NCI-H1694 (cell line): ENCODE results near the gene CIRBP.
"Not testable (repeated sequence)": the region's sequence is repeated elsewhere in the genome, so short reads cannot be mapped to it uniquely, and the experiment has no call there.

Experiments used
- DNase-seq: peaks from one replicate; lab custom pipeline; 2025; lab: John Stamatoyannopoulos, UW

The CIRBP gene

GRCh38 chr19:1244693-1245451, 24.3 kb upstream of the CIRBP start:
- no peak for DNase-seq

GRCh38 chr19:1245494-1246264, 23.5 kb upstream of the CIRBP start:
- DNase-seq, result no peak

- not testable (repeated sequence) for DNase-seq
Measured at GRCh38 chr19:1246265-1247087, 22.7 kb upstream of the CIRBP start.

- DNase-seq, result no peak
Measured at GRCh38 chr19:1247748-1248138, 21.4 kb upstream of the CIRBP start.

- DNase-seq, result no peak
Measured at GRCh38 chr19:1248139-1248785, 20.9 kb upstream of the CIRBP start, which contains the start of gene MIDN. MIDN (plus strand) TSS chr19:1248583; CDS start chr19:1250297, 1,714 bp downstream.

- no peak for DNase-seq
Measured at GRCh38 chr19:1248786-1249297, 20.3 kb upstream of the CIRBP start.

GRCh38 chr19:1249298-1249989, 19.7 kb upstream of the CIRBP start:
- DNase-seq, result peak; percentile 68

GRCh38 chr19:1249990-1250436, 19.1 kb upstream of the CIRBP start:
- DNase-seq, result no peak

- no peak for DNase-seq
Measured at GRCh38 chr19:1250437-1251260, 18.5 kb upstream of the CIRBP start.

GRCh38 chr19:1251330-1252220, 17.6 kb upstream of the CIRBP start:
- no peak for DNase-seq

GRCh38 chr19:1252221-1252820, 16.8 kb upstream of the CIRBP start:
- no peak for DNase-seq

GRCh38 chr19:1252821-1253513, 16.2 kb upstream of the CIRBP start:
- DNase-seq, result peak; percentile 39

- no peak for DNase-seq
Measured at GRCh38 chr19:1253514-1254080, 15.5 kb upstream of the CIRBP start.

- no peak for DNase-seq
Measured at GRCh38 chr19:1254081-1254527, 15.0 kb upstream of the CIRBP start.

- no peak for DNase-seq
Measured at GRCh38 chr19:1254530-1255185, 14.5 kb upstream of the CIRBP start.

- DNase-seq, result no peak
Measured at GRCh38 chr19:1255186-1256161, 13.7 kb upstream of the CIRBP start.
